Stimulated activated CD8-positive, alpha-beta memory T cell treated with anti-CD3 and anti-CD28 coated beads, Interleukin-15, amount 100 ng/mL, for 48 hours (primary cell): ENCODE results near the gene TCF21.
"Not testable (repeated sequence)": the region's sequence is repeated elsewhere in the genome, so short reads cannot be mapped to it uniquely, and the experiment has no call there.

Experiments
- DNase-seq, 2 donors: peaks; one replicate each; pipeline ENCODE4 v3.0.0-alpha.2; 2020; ENCODE audit warnings: low read depth in 2 of 2

Gene TCF21

GRCh38 chr6:133888929-133889556 lies at the start of gene TCF21:
TSS of gene TCF21 (plus strand) at chr6:133889113. CDS start at chr6:133889398, 285 bp downstream.
- DNase-seq, result no peak

- no peak for DNase-seq
Measured at GRCh38 chr6:133841176-133841575, 47.7 kb upstream of the TCF21 start.

GRCh38 chr6:133843098-133843497 lies 45.8 kb upstream of the TCF21 start:
- no peak for DNase-seq

- no peak for DNase-seq
Measured at GRCh38 chr6:133844709-133845108, 44.2 kb upstream of the TCF21 start.

- DNase-seq, result no peak
Measured at GRCh38 chr6:133854041-133854363, 34.9 kb upstream of the TCF21 start.

- no peak for DNase-seq
Measured at GRCh38 chr6:133854364-133855275, 34.3 kb upstream of the TCF21 start.

- no peak for DNase-seq
Measured at GRCh38 chr6:133855276-133855990, 33.5 kb upstream of the TCF21 start.

GRCh38 chr6:133855991-133856370 lies 32.9 kb upstream of the TCF21 start:
- no peak for DNase-seq

- no peak for DNase-seq
Measured at GRCh38 chr6:133856911-133857310, 32.0 kb upstream of the TCF21 start.

GRCh38 chr6:133857696-133858095 lies 31.2 kb upstream of the TCF21 start:
- no peak for DNase-seq

- DNase-seq, result not testable (repeated sequence)
Measured at GRCh38 chr6:133861337-133861736, 27.6 kb upstream of the TCF21 start.

- DNase-seq, result no peak
Measured at GRCh38 chr6:133863228-133863627, 25.7 kb upstream of the TCF21 start.

- no peak for DNase-seq
Measured at GRCh38 chr6:133865680-133866079, 23.2 kb upstream of the TCF21 start.

- DNase-seq, result no peak
Measured at GRCh38 chr6:133871131-133871530, 17.8 kb upstream of the TCF21 start.

- no peak for DNase-seq
Measured at GRCh38 chr6:133873538-133873937, 15.4 kb upstream of the TCF21 start.

GRCh38 chr6:133877116-133877515 lies 11.8 kb upstream of the TCF21 start:
- no peak for DNase-seq

GRCh38 chr6:133880006-133880405 lies 8.9 kb upstream of the TCF21 start:
- DNase-seq, result no peak

- no peak for DNase-seq
Measured at GRCh38 chr6:133880896-133881295, 8.0 kb upstream of the TCF21 start.

- DNase-seq, result no peak
Measured at GRCh38 chr6:133886104-133886775, 2.7 kb upstream of the TCF21 start.

GRCh38 chr6:133887156-133887879 lies 1.6 kb upstream of the TCF21 start:
- no peak for DNase-seq

- no peak for DNase-seq
Measured at GRCh38 chr6:133887880-133888230, 1.1 kb upstream of the TCF21 start.
